Measurements from ENCODE around the gene TREX2. TPM values are rescaled to one million over a fixed set of nuclear protein-coding genes. Genes with fewer than 3 reads are reported as not detected.

The TREX2 gene
- total RNA-seq, 1 donor from 2014 or later = 1.2 TPM

- no peaks in the 10 kb centered on the region for H3K4me1 ChIP-seq
- DNase-seq = no peak
- intact Hi-C loops (cut with DNase I) = no loop called here
- H3K36me3 ChIP-seq = no peaks in the 10 kb centered on the region
- TF ChIP-seq CTCF (IDR thresholded peaks at IDR 0.05) = no peak
- no peak for ATAC-seq
- H3K9me3 ChIP-seq = no peaks in the 10 kb centered on the region
- H3K27ac ChIP-seq = no peak overlapping the region
- no peaks in the 10 kb centered on the region for H3K27me3 ChIP-seq
- H3K4me3 ChIP-seq = no peak overlapping the region
These were observed 12.1 kb upstream of the TREX2 start for GRCh38 chrX:153457827-153458466.

GRCh38 chrX:153457136-153457825, 11.4 kb upstream of the TREX2 start:
- intact Hi-C loops (cut with DNase I) = no loop called here
- no peaks in the 10 kb centered on the region for H3K9me3 ChIP-seq
- no peak overlapping the region for H3K27ac ChIP-seq
- no peak for DNase-seq
- no peak overlapping the region for H3K4me3 ChIP-seq
- no peak for ATAC-seq
- TF ChIP-seq CTCF (IDR thresholded peaks at IDR 0.05) = no peak
- H3K27me3 ChIP-seq = no peaks in the 10 kb centered on the region
- H3K36me3 ChIP-seq = no peaks in the 10 kb centered on the region
- no peaks in the 10 kb centered on the region for H3K4me1 ChIP-seq

GRCh38 chrX:153456704-153457103, 10.8 kb upstream of the TREX2 start:
- H3K27me3 ChIP-seq = no peaks in the 10 kb centered on the region
- no peak for DNase-seq
- no peaks in the 10 kb centered on the region for H3K9me3 ChIP-seq
- no peak overlapping the region for H3K4me3 ChIP-seq
- TF ChIP-seq CTCF (IDR thresholded peaks at IDR 0.05) = no peak
- H3K27ac ChIP-seq = no peak overlapping the region
- ATAC-seq = no peak
- H3K4me1 ChIP-seq = no peaks in the 10 kb centered on the region
- intact Hi-C loops (cut with DNase I) = no loop called here
- H3K36me3 ChIP-seq = no peaks in the 10 kb centered on the region

- intact Hi-C loops (cut with DNase I) = no loop called here
- DNase-seq (no peak), ATAC-seq (no peak)
- H3K9me3 ChIP-seq = no peaks in the 10 kb centered on the region
- H3K27ac ChIP-seq = no peak overlapping the region
- no peaks in the 10 kb centered on the region for H3K4me1 ChIP-seq
- no peaks in the 10 kb centered on the region for H3K27me3 ChIP-seq
- no peak overlapping the region for H3K4me3 ChIP-seq
- H3K36me3 ChIP-seq = no peaks in the 10 kb centered on the region
- no peak for TF ChIP-seq CTCF (IDR thresholded peaks at IDR 0.05)
These were observed 10.3 kb upstream of the TREX2 start for GRCh38 chrX:153456161-153456560.

GRCh38 chrX:153455571-153455970, 9.7 kb upstream of the TREX2 start:
- H3K27ac ChIP-seq = no peak overlapping the region
- intact Hi-C loops (cut with DNase I) = no loop called here
- TF ChIP-seq CTCF (IDR thresholded peaks at IDR 0.05) = no peak

More at GRCh38 chrX:153455571-153455970, 9.7 kb upstream of the TREX2 start:
- H3K36me3 ChIP-seq = no peaks in the 10 kb centered on the region
- no peaks in the 10 kb centered on the region for H3K9me3 ChIP-seq
- no peaks in the 10 kb centered on the region for H3K27me3 ChIP-seq
- no peak for ATAC-seq
- DNase-seq = no peak
- no peaks in the 10 kb centered on the region for H3K4me1 ChIP-seq
- H3K4me3 ChIP-seq = no peak overlapping the region

All from upper lobe of right lung (tissue), 1 donor.